ENCODE measurements around the gene ZNF438. TPM values are rescaled to one million over a fixed set of nuclear protein-coding genes. Genes with fewer than 3 reads are reported as not detected.
"Not testable (repeated sequence)": the region's sequence is repeated elsewhere in the genome, so short reads cannot be mapped to it uniquely, and the experiment has no call there.

Gene ZNF438
- total and polyA plus RNA-seq, 11 donors, result 9.0 to 14.7 (median 13.2) TPM

DNA sequence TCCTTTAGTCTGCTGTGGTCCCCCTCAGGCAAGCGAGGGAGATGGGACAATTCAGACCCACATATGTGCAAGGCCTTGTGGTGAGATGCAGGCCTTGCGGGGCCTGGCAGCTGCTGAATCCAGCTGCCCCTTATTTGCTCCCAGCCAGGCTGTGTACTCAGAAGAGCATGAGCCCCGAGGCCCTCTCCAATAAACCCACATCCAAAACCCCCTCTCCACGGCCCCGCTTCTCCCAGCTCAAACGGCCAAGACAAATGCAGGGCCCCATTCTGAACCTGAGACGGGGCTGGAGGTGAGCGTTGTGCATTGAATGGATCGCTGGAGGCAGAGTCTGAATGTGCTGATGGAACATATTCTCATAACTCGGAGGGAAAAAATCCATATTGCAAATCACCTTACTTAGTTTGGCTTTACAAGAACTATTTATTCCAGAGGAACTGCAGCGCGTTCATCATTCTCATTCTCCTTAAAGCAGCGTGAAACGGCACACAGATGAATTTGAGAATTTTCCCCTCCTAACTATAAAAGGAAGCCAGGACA is 232.9 kb downstream of the ZNF438 start:
- no peak for ATAC-seq
- no peaks in the 10 kb centered on the region for H3K36me3 ChIP-seq
- 88 to 93% (median 90%) methylated on average over 13 to 14 of the region's 14 CpGs for WGBS, 4 donors
- H3K4me1 ChIP-seq, result peaks cover 0 to 5% (median 0%) of the 10 kb centered on the region in 12 donors
- TF ChIP-seq, protein P1, sequence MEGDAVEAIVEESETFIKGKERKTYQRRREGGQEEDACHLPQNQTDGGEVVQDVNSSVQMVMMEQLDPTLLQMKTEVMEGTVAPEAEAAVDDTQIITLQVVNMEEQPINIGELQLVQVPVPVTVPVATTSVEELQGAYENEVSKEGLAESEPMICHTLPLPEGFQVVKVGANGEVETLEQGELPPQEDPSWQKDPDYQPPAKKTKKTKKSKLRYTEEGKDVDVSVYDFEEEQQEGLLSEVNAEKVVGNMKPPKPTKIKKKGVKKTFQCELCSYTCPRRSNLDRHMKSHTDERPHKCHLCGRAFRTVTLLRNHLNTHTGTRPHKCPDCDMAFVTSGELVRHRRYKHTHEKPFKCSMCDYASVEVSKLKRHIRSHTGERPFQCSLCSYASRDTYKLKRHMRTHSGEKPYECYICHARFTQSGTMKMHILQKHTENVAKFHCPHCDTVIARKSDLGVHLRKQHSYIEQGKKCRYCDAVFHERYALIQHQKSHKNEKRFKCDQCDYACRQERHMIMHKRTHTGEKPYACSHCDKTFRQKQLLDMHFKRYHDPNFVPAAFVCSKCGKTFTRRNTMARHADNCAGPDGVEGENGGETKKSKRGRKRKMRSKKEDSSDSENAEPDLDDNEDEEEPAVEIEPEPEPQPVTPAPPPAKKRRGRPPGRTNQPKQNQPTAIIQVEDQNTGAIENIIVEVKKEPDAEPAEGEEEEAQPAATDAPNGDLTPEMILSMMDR (IDR thresholded peaks at IDR 0.05), result no peak
- TF ChIP-seq POLR2A (IDR thresholded peaks at IDR 0.05), result no peak
- DNase-seq, result no peak
- no peak overlapping the region for H3K27ac ChIP-seq
- H3K9me3 ChIP-seq, result no peaks in the 10 kb centered on the region
- no peak overlapping the region for H3K4me3 ChIP-seq
- no peaks in the 10 kb centered on the region for H3K27me3 ChIP-seq
- intact Hi-C loops (cut with DNase I), result no loop called here

DNA sequence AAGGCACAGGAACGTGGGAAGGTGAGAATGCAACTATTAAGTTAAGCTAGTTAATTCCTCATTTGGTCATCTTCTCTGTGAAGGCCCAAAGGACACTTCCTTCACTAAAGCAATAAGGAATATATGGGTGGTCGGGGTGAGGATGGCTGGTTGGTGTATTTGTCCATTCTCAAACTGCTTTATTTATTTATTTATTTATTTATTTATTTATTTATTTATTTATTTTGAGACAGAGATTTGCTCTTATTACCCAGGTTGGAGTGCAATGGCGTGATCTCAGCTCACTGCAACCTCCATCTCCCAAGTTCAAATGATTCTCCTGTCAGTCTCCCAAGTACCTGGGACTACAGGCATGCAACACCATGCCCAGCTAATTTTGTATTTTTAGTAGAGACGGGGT is 236.6 kb downstream of the ZNF438 start:
- H3K4me1 ChIP-seq; H3K4me3 ChIP-seq; DNase-seq; H3K36me3 ChIP-seq; ATAC-seq; H3K27ac ChIP-seq; intact Hi-C loops (cut with DNase I); H3K9me3 ChIP-seq; H3K27me3 ChIP-seq: not testable (repeated sequence)
- WGBS, 4 donors, result 94 to 99% (median 97%) methylated on average over 4 of the region's 4 CpGs
